ENCODE measurements around the gene RNU5D-1. TPM values are rescaled to one million over a fixed set of nuclear protein-coding genes. Genes with fewer than 3 reads are reported as not detected.
A peak's percentile ranks its signal among the peaks of the same experiment; 100 is the strongest.

RNU5D-1 gene
- not detected for total RNA-seq
- not detected for polyA plus RNA-seq
- total RNA-seq, result 4.2 reads per million, percentile 21 among the genes with 10 or more reads in this experiment

DNA sequence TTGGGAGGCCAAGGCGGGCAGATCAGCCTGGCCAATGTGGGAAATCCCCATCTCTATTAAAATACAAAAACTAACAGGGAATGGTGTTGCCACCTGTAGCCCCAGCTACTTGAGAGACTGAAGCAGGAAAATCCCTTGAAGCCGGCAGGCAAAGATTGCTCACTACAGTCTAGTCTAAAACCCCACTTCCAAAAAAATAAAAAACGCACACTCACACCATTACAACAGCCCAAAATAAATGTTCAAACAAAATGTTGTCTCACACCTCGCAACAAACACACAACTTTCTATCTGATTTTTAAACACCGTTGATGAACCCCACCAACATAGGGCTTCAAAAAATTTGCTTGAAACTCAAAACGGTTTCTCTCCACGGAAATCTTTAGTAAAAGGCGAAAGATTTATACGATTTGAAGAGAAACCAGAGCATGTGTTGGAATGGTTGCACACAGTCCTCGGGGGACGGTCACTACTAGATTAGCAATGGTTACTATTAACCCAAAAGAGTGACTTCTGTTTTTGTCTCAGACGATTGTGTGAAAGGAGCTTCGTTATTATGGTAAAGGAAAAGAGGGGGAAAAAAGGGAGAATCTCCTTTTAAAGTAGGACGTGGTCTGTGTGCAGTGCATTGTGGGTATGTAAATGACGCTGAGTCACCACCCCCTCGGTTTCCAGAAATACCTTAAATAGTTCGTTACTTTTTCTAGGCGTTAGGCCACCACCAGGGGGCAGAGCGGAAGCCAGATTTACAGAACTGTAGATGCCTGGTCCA is at the start of gene RNU5D-1:
TSS of gene RNU5D-1 (minus strand) at position 430 of the 772 bp plus-strand sequence.
- ChIA-PET POLR2A (interaction anchor here (0.6 to 9.5 kb wide), 37 partner anchors 10 to 1437 kb away, joined by 3 to 239 read pairs (median 4); partner anchors contain the start of genes BTBD19, DYNLT4, EIF2B3 and HECTD3), CTCF (interaction anchor here (0.6 to 5.1 kb wide), 17 partner anchors 12 to 573 kb away, joined by 3 to 55 read pairs (median 3); partner anchors contain the start of genes BEST4, HECTD3, TMEM53 and UROD)
- H3K36me3 ChIP-seq (ENCODE audit: control insufficient read depth in 2 of 3, insufficient read depth in 3 of 3, low read length in 3 of 3), result no peaks in the 10 kb centered on the region
- H3K36me3 Mint-ChIP-seq, result no peaks in the 10 kb centered on the region
- intact Hi-C loops (cut with micrococcal nuclease), result loop anchor here (1.0 to 5.0 kb wide), 18 partner anchors 8 to 956 kb away; partner anchors contain the start of genes KIF2C (in 2 of the 2), PLK3 (in 2 of the 2), RPS8 (in 2 of the 2) and BTBD19 (in 1 of the 2)
- peak within 1 kb of the TSS; percentile 86 for H3K27ac ChIP-seq (ENCODE audit: low read depth, low read length)
- peak within 1 kb of the TSS; percentile 54 to 93 (median 84) for H3K4me3 Mint-ChIP-seq
- peak within 1 kb of the TSS; percentile 18 for H3K4me3 ChIP-seq (ENCODE audit: low read length)
- H3K4me1 ChIP-seq (ENCODE audit: control insufficient read depth in 2 of 2, insufficient read depth in 2 of 2, low read length in 2 of 2), result peaks cover 10 to 13% of the 10 kb centered on the region in 2 donors
- ATAC-seq (peak; percentile 85), DNase-seq (peak; percentile 77 to 92 (median 89))
- peaks cover 0 to 5% (median 0%) of the 10 kb centered on the region in 11 donors for H3K9me3 Mint-ChIP-seq
- H3K27ac Mint-ChIP-seq, result peak within 1 kb of the TSS; percentile 97 to 100 (median 98)
- H3K27me3 ChIP-seq (ENCODE audit: control insufficient read depth in 2 of 2, insufficient read depth in 2 of 2, low read length in 2 of 2), result no peaks in the 10 kb centered on the region
- no peaks in the 10 kb centered on the region for H3K27me3 Mint-ChIP-seq
- H3K9me3 ChIP-seq (ENCODE audit: control insufficient read depth in 2 of 3, low read length in 3 of 3), result no peaks in the 10 kb centered on the region
- H3K4me1 Mint-ChIP-seq, result peaks cover 14 to 58% (median 43%) of the 10 kb centered on the region in 7 donors

- peaks cover 0 to 2% (median 0%) of the 10 kb centered on the region in 11 donors for H3K9me3 Mint-ChIP-seq
- DNase-seq, result no peak
- H3K36me3 ChIP-seq (ENCODE audit: control insufficient read depth in 2 of 3, insufficient read depth in 3 of 3, low read length in 3 of 3), result peaks cover 0 to 47% (median 7%) of the 10 kb centered on the region in 3 experiments
- ChIA-PET POLR2A (interaction anchor here (0.9 to 1.4 kb wide), 3 partner anchors 10 to 30 kb away, joined by 3 to 4 read pairs (median 4); no protein-coding TSS in a partner anchor), CTCF (interaction anchor here (1.2 kb wide), 1 partner anchor 63 kb away, joined by 3 read pairs; no protein-coding TSS in a partner anchor)
- no peak overlapping the region for H3K4me3 Mint-ChIP-seq
- peaks cover 8 to 53% (median 24%) of the 10 kb centered on the region in 5 donors for H3K36me3 Mint-ChIP-seq
- ATAC-seq, result no peak
- H3K27ac Mint-ChIP-seq, result no peak overlapping the region
- H3K27me3 Mint-ChIP-seq, result no peaks in the 10 kb centered on the region
- H3K27me3 ChIP-seq (ENCODE audit: control insufficient read depth in 2 of 2, insufficient read depth in 2 of 2, low read length in 2 of 2), result no peaks in the 10 kb centered on the region
- H3K27ac ChIP-seq (ENCODE audit: low read depth, low read length), result no peak overlapping the region
- H3K4me1 Mint-ChIP-seq, result peaks cover 29 to 59% (median 47%) of the 10 kb centered on the region in 7 donors
- no peak overlapping the region for H3K4me3 ChIP-seq (ENCODE audit: low read length)
- intact Hi-C loops (cut with micrococcal nuclease), result no loop called here
- no peaks in the 10 kb centered on the region for H3K9me3 ChIP-seq (ENCODE audit: control insufficient read depth in 2 of 3, low read length in 3 of 3)
- H3K4me1 ChIP-seq (ENCODE audit: control insufficient read depth in 2 of 2, insufficient read depth in 2 of 2, low read length in 2 of 2), result peaks cover 22 to 36% of the 10 kb centered on the region in 2 donors
Measured at GRCh38 chr1:44780583-44781121, 49.7 kb upstream of the RNU5D-1 start.

- no peak overlapping the region for H3K4me3 ChIP-seq (ENCODE audit: low read length)
- intact Hi-C loops (cut with micrococcal nuclease), result loop anchor here in 1 of 2 donors (10.0 kb wide), 1 partner anchor 906 kb away; the partner anchor contains the start of genes GPBP1L1 and TMEM69
- H3K36me3 ChIP-seq (ENCODE audit: control insufficient read depth in 2 of 3, insufficient read depth in 3 of 3, low read length in 3 of 3), result peaks cover 0 to 47% (median 7%) of the 10 kb centered on the region in 3 experiments
- no peaks in the 10 kb centered on the region for H3K9me3 ChIP-seq (ENCODE audit: control insufficient read depth in 2 of 3, low read length in 3 of 3)
- H3K27ac Mint-ChIP-seq, result peak overlapping the region in 4 of 9 donors; percentile 3 to 74 (median 62)
- no peaks in the 10 kb centered on the region for H3K27me3 Mint-ChIP-seq
- H3K36me3 Mint-ChIP-seq, result peaks cover 8 to 53% (median 24%) of the 10 kb centered on the region in 5 donors
- CTCF ChIA-PET, result no interaction called here
- H3K9me3 Mint-ChIP-seq, result no peaks in the 10 kb centered on the region
- ATAC-seq (no peak), DNase-seq (no peak)
- peaks cover 26 to 54% (median 44%) of the 10 kb centered on the region in 7 donors for H3K4me1 Mint-ChIP-seq
- POLR2A ChIA-PET, result interaction anchor here (0.6 to 5.5 kb wide), 6 partner anchors 18 to 261 kb away, joined by 3 to 63 read pairs (median 3); partner anchors contain the start of gene RNU5D-1
- H3K4me1 ChIP-seq (ENCODE audit: control insufficient read depth in 2 of 2, insufficient read depth in 2 of 2, low read length in 2 of 2), result peaks cover 10 to 27% of the 10 kb centered on the region in 2 donors
- peak overlapping the region in 2 of 10 donors; percentile 5 to 28 for H3K4me3 Mint-ChIP-seq
- H3K27me3 ChIP-seq (ENCODE audit: control insufficient read depth in 2 of 2, insufficient read depth in 2 of 2, low read length in 2 of 2), result no peaks in the 10 kb centered on the region
- no peak overlapping the region for H3K27ac ChIP-seq (ENCODE audit: low read depth, low read length)
Measured at GRCh38 chr1:44778705-44779576, 48.0 kb upstream of the RNU5D-1 start.

- peak overlapping the region in 6 of 10 donors; percentile 16 to 90 (median 88) for H3K4me3 Mint-ChIP-seq
- Histone ChIP-seq H3K27me3 (ENCODE audit: control insufficient read depth in 2 of 2, insufficient read depth in 2 of 2, low read length in 2 of 2) (no peaks in the 10 kb centered on the region), H3K4me3 (ENCODE audit: low read length) (no peak overlapping the region), H3K4me1 (ENCODE audit: control insufficient read depth in 2 of 2, insufficient read depth in 2 of 2, low read length in 2 of 2) (peaks cover 6 to 19% of the 10 kb centered on the region in 2 donors), H3K36me3 (ENCODE audit: control insufficient read depth in 2 of 3, insufficient read depth in 3 of 3, low read length in 3 of 3) (peaks cover 0 to 47% (median 7%) of the 10 kb centered on the region in 3 experiments), H3K27ac (ENCODE audit: low read depth, low read length) (no peak overlapping the region), H3K9me3 (ENCODE audit: control insufficient read depth in 2 of 3, low read length in 3 of 3) (no peaks in the 10 kb centered on the region)
- DNase-seq (no peak), ATAC-seq (no peak)
- intact Hi-C loops (cut with micrococcal nuclease), result loop anchor here in 1 of 2 donors (10.0 kb wide), 1 partner anchor 907 kb away; the partner anchor contains the start of genes GPBP1L1 and TMEM69
- H3K27me3 Mint-ChIP-seq, result no peaks in the 10 kb centered on the region
- peaks cover 8 to 51% (median 24%) of the 10 kb centered on the region in 5 donors for H3K36me3 Mint-ChIP-seq
- H3K27ac Mint-ChIP-seq, result peak overlapping the region in 8 of 9 donors; percentile 3 to 95 (median 72)
- H3K4me1 Mint-ChIP-seq, result peaks cover 20 to 49% (median 37%) of the 10 kb centered on the region in 7 donors
- ChIA-PET CTCF (interaction anchor here (1.1 kb wide), 1 partner anchor 714 kb away, joined by 4 read pairs; no protein-coding TSS in a partner anchor), POLR2A (interaction anchor here (0.8 to 5.5 kb wide), 6 partner anchors 9 to 57 kb away, joined by 3 to 93 read pairs (median 22); partner anchors contain the start of genes BEST4, BTBD19, DYNLT4 and RNU5D-1)
- H3K9me3 Mint-ChIP-seq, result no peaks in the 10 kb centered on the region
Measured at GRCh38 chr1:44777969-44778635, 47.1 kb upstream of the RNU5D-1 start.

GRCh38 chr1:44777547-44777946 is 46.6 kb upstream of the RNU5D-1 start:
- no peak overlapping the region for H3K4me3 ChIP-seq (ENCODE audit: low read length)
- H3K27ac ChIP-seq (ENCODE audit: low read depth, low read length), result peak overlapping the region; percentile 89
- H3K27me3 ChIP-seq (ENCODE audit: control insufficient read depth in 2 of 2, insufficient read depth in 2 of 2, low read length in 2 of 2), result no peaks in the 10 kb centered on the region
- ChIA-PET POLR2A (interaction anchor here (0.8 to 5.5 kb wide), 8 partner anchors 10 to 518 kb away, joined by 3 to 93 read pairs (median 14); partner anchors contain the start of genes BEST4, BTBD19, DYNLT4 and RNU5D-1), CTCF (interaction anchor here (1.1 kb wide), 1 partner anchor 715 kb away, joined by 4 read pairs; no protein-coding TSS in a partner anchor)
- peaks cover 0 to 47% (median 7%) of the 10 kb centered on the region in 3 experiments for H3K36me3 ChIP-seq (ENCODE audit: control insufficient read depth in 2 of 3, insufficient read depth in 3 of 3, low read length in 3 of 3)
- Mint-ChIP-seq H3K4me3 (peak overlapping the region; percentile 8 to 99 (median 88)), H3K9me3 (no peaks in the 10 kb centered on the region), H3K4me1 (peaks cover 20 to 53% (median 41%) of the 10 kb centered on the region in 7 donors), H3K27me3 (no peaks in the 10 kb centered on the region), H3K27ac (peak overlapping the region; percentile 30 to 95 (median 77)), H3K36me3 (peaks cover 8 to 53% (median 24%) of the 10 kb centered on the region in 5 donors)
- H3K4me1 ChIP-seq (ENCODE audit: control insufficient read depth in 2 of 2, insufficient read depth in 2 of 2, low read length in 2 of 2), result peaks cover 6 to 19% of the 10 kb centered on the region in 2 donors
- intact Hi-C loops (cut with micrococcal nuclease), result loop anchor here in 1 of 2 donors (10.0 kb wide), 1 partner anchor 907 kb away; the partner anchor contains the start of genes GPBP1L1 and TMEM69
- no peaks in the 10 kb centered on the region for H3K9me3 ChIP-seq (ENCODE audit: control insufficient read depth in 2 of 3, low read length in 3 of 3)
- DNase-seq (no peak), ATAC-seq (no peak)
